Epithelial cell of proximal tubule (primary cell): ENCODE data around the gene BMPR1B. TPM values are rescaled to one million over a fixed set of nuclear protein-coding genes. Genes with fewer than 3 reads are reported as not detected.

Source experiments
- DNase-seq: peaks from one replicate; pipeline ENCODE4 v3.0.0-alpha.2; 2011; ENCODE audit warnings: low read depth
- H3K4me3 ChIP-seq: 2 replicates; pipeline ENCODE4 v1.5.1; 2011; ENCODE audit warnings: low read depth, mild to moderate bottlenecking, low read length
- total RNA-seq: library from RNA; depleted of rRNA; stranded (reverse); fragments of >200 nt; gene quantifications from 2 replicates; pipeline ENCODE4 v1.2.3, GENCODE V29; 2015
- TF ChIP-seq, protein P1 (sequence below): conservative IDR thresholded peaks from 2 replicates; pipeline ENCODE4 v1.5.1; 2012; ENCODE audit warnings: low read depth, mild to moderate bottlenecking, low read length

Gene BMPR1B
- total RNA-seq, 1 donor from 2014 or later, result 2.0 TPM

GRCh38 chr4:94934864-94935263 is 177.1 kb downstream of the BMPR1B start:
- H3K4me3 ChIP-seq, result no peak overlapping the region
- TF ChIP-seq, protein P1, sequence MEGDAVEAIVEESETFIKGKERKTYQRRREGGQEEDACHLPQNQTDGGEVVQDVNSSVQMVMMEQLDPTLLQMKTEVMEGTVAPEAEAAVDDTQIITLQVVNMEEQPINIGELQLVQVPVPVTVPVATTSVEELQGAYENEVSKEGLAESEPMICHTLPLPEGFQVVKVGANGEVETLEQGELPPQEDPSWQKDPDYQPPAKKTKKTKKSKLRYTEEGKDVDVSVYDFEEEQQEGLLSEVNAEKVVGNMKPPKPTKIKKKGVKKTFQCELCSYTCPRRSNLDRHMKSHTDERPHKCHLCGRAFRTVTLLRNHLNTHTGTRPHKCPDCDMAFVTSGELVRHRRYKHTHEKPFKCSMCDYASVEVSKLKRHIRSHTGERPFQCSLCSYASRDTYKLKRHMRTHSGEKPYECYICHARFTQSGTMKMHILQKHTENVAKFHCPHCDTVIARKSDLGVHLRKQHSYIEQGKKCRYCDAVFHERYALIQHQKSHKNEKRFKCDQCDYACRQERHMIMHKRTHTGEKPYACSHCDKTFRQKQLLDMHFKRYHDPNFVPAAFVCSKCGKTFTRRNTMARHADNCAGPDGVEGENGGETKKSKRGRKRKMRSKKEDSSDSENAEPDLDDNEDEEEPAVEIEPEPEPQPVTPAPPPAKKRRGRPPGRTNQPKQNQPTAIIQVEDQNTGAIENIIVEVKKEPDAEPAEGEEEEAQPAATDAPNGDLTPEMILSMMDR, result no peak
- no peak for DNase-seq

DNA sequence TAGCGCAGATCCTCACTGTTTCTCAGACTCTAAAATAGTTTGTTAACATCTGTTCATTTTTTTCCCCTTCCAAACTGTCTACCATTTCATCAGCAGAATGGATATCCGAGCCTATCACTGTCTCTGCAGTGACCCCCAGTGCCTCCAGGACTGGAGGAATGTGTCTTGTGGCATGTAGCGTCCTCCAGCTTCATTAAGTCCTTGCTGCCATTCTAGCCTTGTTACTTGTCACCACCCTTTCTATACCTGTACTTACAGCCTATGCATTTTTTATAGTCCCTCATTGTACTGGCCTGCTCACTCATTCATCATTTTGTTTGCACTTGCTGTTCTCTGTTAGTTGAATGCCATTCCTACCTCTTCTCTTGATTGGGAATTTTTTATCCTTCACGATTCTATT is 179.1 kb downstream of the BMPR1B start:
- H3K4me3 ChIP-seq, result no peak overlapping the region
- TF ChIP-seq, protein P1, result no peak
- DNase-seq, result no peak

DNA sequence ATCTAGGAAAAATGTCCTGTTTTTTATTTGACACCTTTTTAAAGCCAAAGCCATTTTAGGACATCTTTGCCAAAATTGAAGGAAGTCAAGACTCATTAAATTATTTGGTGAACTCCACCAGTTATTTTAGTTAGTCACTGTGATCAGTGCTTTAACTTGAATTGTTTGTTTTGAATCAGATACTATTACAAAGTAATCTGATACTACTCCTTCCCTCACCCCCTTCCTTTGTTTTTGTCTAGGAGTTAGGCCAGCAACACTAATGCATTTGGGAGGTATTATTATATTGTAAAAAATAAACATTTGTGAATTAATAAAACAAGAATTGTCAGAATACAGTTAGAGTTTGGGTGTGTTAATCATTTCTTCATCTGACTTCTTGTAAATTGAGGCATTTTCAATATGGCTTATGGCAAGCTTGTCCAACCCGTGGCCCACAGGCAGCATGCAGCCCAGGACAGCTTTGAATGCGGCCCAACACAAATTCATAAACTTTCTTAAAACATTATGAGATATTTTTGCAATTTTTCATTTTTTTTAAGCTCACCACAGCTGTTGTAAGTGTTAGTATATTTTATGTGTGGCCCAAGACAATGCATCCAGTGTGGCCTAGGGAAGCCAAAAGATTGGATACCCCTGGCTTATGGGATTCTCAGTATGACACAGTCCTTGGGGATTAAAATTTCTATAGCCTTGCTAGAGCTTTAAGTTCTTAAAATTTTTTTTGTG is 182.2 kb downstream of the BMPR1B start:
- TF ChIP-seq, protein P1, result no peak
- H3K4me3 ChIP-seq, result no peak overlapping the region
- no peak for DNase-seq

GRCh38 chr4:94940520-94940908 is 182.8 kb downstream of the BMPR1B start:
- no peak for DNase-seq
- no peak overlapping the region for H3K4me3 ChIP-seq
- TF ChIP-seq, protein P1, result no peak

DNA sequence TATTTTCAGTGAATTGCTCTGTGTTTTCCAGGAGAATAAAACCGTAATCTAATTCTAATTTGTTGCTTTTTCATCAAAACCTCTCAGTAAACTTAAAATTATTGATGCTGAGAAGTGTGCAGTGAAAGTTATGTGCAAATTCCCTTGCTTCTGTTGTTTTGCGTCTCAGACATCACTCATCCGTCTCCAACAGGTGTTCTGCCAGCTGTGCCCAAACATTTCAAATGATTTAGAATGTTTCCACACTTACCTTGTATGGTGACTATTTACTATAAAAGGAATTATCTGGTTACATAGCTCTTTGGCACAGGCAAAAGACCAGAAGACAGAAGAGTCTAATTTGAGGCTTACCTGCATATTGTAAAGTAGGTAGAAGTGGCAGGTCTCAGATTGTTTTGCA is 184.0 kb downstream of the BMPR1B start:
- DNase-seq, result no peak
- TF ChIP-seq, protein P1, result no peak
- no peak overlapping the region for H3K4me3 ChIP-seq

GRCh38 chr4:94944726-94945125 is 187.0 kb downstream of the BMPR1B start:
- no peak overlapping the region for H3K4me3 ChIP-seq
- DNase-seq, result no peak
- TF ChIP-seq, protein P1, result no peak

- TF ChIP-seq, protein P1, result no peak
- no peak overlapping the region for H3K4me3 ChIP-seq
- no peak for DNase-seq
Observed at GRCh38 chr4:94947681-94948108, 189.9 kb downstream of the BMPR1B start.
